DOHH2 (cell line): ENCODE data around the gene PIGQ.

Source experiments
- H3F3A ChIP-seq: fragments of 200-600 bp; sonication (generic), shearing (Covaris generic); 2 replicates; pipeline ENCODE4 v1.6.0; 2016; ENCODE audit warnings: antibody characterized with exemption, mild to moderate bottlenecking; ENCODE audit not compliant: control insufficient read depth, insufficient read depth
- H3K27ac ChIP-seq: fragments of 200-600 bp; sonication (generic); 2 replicates; pipeline ENCODE4 v1.5.1; 2014; ENCODE audit warnings: low read depth, mild to moderate bottlenecking, low read length, moderate library complexity
- H3K27me3 ChIP-seq: fragments of 200-600 bp; sonication (generic); 2 replicates; pipeline ENCODE4 v1.6.1; 2014; ENCODE audit warnings: mild to moderate bottlenecking, low read length, mixed read lengths; ENCODE audit not compliant: control insufficient read depth
- H3K36me3 ChIP-seq: fragments of 200-600 bp; sonication (generic); 2 replicates; pipeline ENCODE4 v1.6.1; 2014; ENCODE audit warnings: mild to moderate bottlenecking, low read length, moderate library complexity, mixed read lengths; ENCODE audit not compliant: control insufficient read depth
- H3K4me1 ChIP-seq: fragments of 200-600 bp; sonication (generic); 2 replicates; pipeline ENCODE4 v1.6.1; 2014; ENCODE audit warnings: mild to moderate bottlenecking, low read length, mixed read lengths; ENCODE audit not compliant: control insufficient read depth
- H3K4me2 ChIP-seq: fragments of 200-600 bp; sonication (generic); 2 replicates; pipeline ENCODE4 v1.6.0; 2014; ENCODE audit warnings: mild to moderate bottlenecking, low read length, moderate library complexity
- H3K4me3 ChIP-seq: fragments of 200-600 bp; sonication (generic); 2 replicates; pipeline ENCODE4 v1.5.1; 2014; ENCODE audit warnings: mild to moderate bottlenecking, low read length, mixed read lengths
- H3K79me2 ChIP-seq: fragments of 200-600 bp; sonication (generic); 2 replicates; pipeline ENCODE4 v1.6.1; 2014; ENCODE audit warnings: mild to moderate bottlenecking, low read length, mixed read lengths; ENCODE audit not compliant: control insufficient read depth
- H3K9me2 ChIP-seq: fragments of 200-600 bp; sonication (generic); replicated peaks from 2 replicates; pipeline ENCODE4 v1.6.1; 2014; ENCODE audit warnings: mild to moderate bottlenecking, low read length, mixed read lengths; ENCODE audit not compliant: control insufficient read depth
- H3K9me3 ChIP-seq: fragments of 200-600 bp; sonication (generic); 2 replicates; pipeline ENCODE4 v1.6.1; 2014; ENCODE audit warnings: antibody characterized with exemption, low read length, mixed read lengths; ENCODE audit not compliant: control insufficient read depth, insufficient read depth
- H4K20me1 ChIP-seq: fragments of 200-600 bp; sonication (generic); 2 replicates; pipeline ENCODE4 v1.6.0; 2014; ENCODE audit warnings: low read depth, mild to moderate bottlenecking, antibody characterized with exemption, low read length, moderate library complexity; ENCODE audit not compliant: control insufficient read depth, insufficient read depth
- EZH2phosphoT487 ChIP-seq: fragments of 200-600 bp; sonication (generic); IDR thresholded peaks from 2 replicates; pipeline ENCODE4 v1.6.1; 2017; ENCODE audit warnings: borderline replicate concordance, mild to moderate bottlenecking, antibody characterized with exemption, low read length, moderate library complexity, mixed read lengths
- TF ChIP-seq, protein P1 (sequence below): fragments of 200-600 bp; sonication (generic); IDR thresholded peaks from one replicate; pipeline ENCODE4 v1.5.1; 2014; ENCODE audit warnings: antibody characterized with exemption, mild to moderate bottlenecking, low read depth, low read length; ENCODE audit not compliant: poor library complexity, severe bottlenecking

Gene PIGQ

DNA sequence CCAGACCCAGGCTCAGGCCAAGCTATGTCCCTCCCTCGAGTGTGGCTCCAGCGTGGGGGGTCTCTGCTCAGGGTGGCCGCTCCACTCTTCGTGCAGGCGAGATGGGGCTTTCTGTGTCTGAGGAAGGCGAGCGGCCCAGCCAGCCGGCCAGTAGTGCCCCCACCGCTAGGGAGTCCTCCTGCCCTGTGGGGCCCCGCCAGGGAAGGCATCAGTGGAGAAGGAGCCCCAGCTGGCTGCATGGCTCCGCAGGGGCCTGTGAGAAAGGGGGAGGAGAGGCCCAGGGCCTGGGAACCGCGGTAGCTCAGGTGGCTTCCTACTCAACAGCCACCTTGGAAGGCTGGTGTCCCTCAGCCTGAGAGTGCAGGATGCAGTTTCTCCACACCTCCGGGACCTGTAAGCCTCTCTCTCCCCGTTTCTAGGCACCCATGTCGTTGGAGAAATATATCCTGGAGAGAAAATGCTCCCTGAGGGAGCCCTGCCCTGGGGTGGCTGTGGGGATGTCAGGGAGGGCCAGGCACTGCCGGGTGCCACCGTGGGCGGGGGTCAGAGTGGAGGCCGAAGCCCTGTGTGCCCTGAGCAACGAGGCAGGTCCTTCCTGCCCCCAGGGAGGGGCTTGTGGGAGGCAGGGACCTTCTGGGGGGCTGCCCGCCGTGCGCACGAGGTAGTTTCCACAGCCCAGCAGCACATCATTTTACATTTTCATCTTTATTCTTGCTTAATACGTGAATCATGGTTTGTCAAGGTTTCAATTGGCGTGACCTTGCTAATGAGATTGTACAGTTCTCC lies 3.3 kb downstream of the PIGQ start:
- peaks cover 3% of the 10 kb centered on the region; the same call in 1 of the 2 replicates for H3K36me3 ChIP-seq
- H3K9me3 ChIP-seq, result no peaks in the 10 kb centered on the region
- no peak overlapping the region for H3K27ac ChIP-seq
- H3F3A ChIP-seq, result no peaks in the 10 kb centered on the region
- H3K79me2 ChIP-seq, result peaks cover 19% of the 10 kb centered on the region
- peaks cover 13% of the 10 kb centered on the region for H3K4me1 ChIP-seq
- H3K4me2 ChIP-seq, result no peak overlapping the region
- H3K4me3 ChIP-seq, result no peak overlapping the region
- no peak for TF ChIP-seq EZH2phosphoT487
- no peaks in the 10 kb centered on the region for H3K27me3 ChIP-seq
- no peaks in the 10 kb centered on the region for H4K20me1 ChIP-seq
- no peaks in the 10 kb centered on the region for H3K9me2 ChIP-seq

DNA sequence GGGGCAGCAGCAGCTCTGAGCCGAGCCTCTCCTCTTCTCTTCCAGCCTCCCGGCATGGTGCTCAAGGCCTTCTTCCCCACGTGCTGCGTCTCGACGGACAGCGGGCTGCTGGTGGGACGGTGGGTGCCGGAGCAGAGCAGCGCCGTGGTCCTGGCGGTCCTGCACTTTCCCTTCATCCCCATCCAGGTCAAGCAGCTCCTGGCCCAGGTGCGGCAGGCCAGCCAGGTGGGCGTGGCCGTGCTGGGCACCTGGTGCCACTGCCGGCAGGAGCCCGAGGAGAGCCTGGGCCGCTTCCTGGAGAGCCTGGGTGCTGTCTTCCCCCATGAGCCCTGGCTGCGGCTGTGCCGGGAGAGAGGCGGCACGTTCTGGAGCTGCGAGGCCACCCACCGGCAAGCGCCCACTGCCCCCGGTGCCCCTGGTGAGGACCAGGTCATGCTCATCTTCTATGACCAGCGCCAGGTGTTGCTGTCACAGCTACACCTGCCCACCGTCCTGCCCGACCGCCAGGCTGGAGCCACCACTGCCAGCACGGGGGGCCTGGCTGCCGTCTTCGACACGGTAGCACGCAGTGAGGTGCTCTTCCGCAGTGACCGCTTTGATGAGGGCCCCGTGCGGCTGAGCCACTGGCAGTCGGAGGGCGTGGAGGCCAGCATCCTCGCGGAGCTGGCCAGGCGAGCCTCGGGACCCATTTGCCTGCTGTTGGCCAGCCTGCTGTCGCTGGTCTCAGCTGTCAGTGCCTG lies 4.4 kb downstream of the PIGQ start:
- Histone ChIP-seq H3K9me2 (no peaks in the 10 kb centered on the region), H3K4me3 (no peak overlapping the region), H3K4me1 (peaks cover 12% of the 10 kb centered on the region), H3K9me3 (no peaks in the 10 kb centered on the region), H3K79me2 (peaks cover 19% of the 10 kb centered on the region), H4K20me1 (no peaks in the 10 kb centered on the region), H3F3A (no peaks in the 10 kb centered on the region), H3K27ac (no peak overlapping the region), H3K27me3 (no peaks in the 10 kb centered on the region), H3K36me3 (peaks cover 3% of the 10 kb centered on the region; the same call in 1 of the 2 replicates), H3K4me2 (no peak overlapping the region)
- no peak for TF ChIP-seq EZH2phosphoT487
- TF ChIP-seq, protein P1, sequence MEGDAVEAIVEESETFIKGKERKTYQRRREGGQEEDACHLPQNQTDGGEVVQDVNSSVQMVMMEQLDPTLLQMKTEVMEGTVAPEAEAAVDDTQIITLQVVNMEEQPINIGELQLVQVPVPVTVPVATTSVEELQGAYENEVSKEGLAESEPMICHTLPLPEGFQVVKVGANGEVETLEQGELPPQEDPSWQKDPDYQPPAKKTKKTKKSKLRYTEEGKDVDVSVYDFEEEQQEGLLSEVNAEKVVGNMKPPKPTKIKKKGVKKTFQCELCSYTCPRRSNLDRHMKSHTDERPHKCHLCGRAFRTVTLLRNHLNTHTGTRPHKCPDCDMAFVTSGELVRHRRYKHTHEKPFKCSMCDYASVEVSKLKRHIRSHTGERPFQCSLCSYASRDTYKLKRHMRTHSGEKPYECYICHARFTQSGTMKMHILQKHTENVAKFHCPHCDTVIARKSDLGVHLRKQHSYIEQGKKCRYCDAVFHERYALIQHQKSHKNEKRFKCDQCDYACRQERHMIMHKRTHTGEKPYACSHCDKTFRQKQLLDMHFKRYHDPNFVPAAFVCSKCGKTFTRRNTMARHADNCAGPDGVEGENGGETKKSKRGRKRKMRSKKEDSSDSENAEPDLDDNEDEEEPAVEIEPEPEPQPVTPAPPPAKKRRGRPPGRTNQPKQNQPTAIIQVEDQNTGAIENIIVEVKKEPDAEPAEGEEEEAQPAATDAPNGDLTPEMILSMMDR, result no peak

DNA sequence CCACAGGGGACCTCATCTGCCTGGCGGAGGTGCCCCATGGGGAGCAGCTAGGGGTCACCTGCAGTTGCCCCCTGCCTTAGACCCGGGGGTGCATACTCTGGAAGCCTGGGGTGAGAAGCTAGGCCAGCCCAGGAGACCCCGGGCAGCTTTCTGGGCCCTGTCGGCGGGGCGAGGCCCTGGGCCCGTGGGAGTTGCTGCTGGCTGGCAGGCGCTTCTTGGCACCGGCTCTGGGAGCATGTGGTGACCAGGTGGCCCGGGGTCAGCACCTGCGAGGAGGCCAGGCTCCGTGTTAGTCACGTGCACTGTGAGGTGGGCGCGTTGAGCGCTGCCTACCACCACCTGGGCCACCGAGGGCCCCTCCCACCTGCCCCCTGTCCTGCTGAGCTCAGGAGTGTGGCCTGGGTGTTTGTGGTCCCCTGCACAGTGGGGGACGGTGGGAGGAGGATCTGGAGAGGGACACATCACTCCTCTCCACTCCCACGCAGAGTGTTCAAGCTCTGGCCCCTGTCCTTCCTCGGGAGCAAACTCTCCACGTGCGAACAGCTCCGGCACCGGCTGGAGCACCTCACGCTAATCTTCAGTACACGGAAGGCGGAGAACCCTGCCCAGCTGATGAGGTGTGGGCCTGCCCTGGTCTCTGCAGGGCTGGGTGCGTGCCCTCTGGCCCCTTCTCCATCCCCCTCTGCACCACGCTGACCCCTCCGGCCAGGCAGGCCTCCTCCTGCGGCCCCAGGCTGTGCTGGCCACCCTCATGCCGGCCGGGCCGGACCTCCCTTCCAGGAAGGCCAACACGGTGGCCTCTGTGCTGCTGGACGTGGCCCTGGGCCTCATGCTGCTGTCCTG lies 5.8 kb downstream of the PIGQ start:
- Histone ChIP-seq H3K9me3 (no peaks in the 10 kb centered on the region), H3K27me3 (no peaks in the 10 kb centered on the region), H3K4me2 (no peak overlapping the region), H3K4me1 (peaks cover 9% of the 10 kb centered on the region), H3K79me2 (peaks cover 12% of the 10 kb centered on the region), H3F3A (no peaks in the 10 kb centered on the region), H3K36me3 (peaks cover 3% of the 10 kb centered on the region; the same call in 1 of the 2 replicates), H4K20me1 (no peaks in the 10 kb centered on the region), H3K9me2 (no peaks in the 10 kb centered on the region), H3K27ac (no peak overlapping the region), H3K4me3 (no peak overlapping the region)
- TF ChIP-seq, protein P1, result no peak
- no peak for TF ChIP-seq EZH2phosphoT487
